ENCODE measurements around the gene ATP1B2. TPM values are rescaled to one million over a fixed set of nuclear protein-coding genes. Genes with fewer than 3 reads are reported as not detected.

ATP1B2 gene
- total and polyA plus RNA-seq, 2 of the 8 experiments (the other 6 are each of a cell fraction or from before 2014, with no cell fraction given) = 9.1 to 21.0 TPM

DNA sequence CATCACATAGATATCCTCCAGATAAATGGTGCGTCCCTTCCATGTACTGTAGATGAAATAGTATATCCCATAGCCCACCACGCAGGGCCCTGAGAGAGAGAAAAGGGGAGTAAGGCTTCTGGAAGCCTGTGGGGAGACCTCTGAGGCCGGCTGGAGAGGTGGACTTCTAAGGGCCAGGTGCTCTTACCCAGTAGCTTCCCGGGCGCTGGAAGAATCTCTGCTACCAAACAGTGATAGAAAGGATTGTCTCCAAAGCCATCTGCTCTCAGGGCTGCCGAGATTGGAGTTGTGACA, 23.8 kb upstream of the ATP1B2 start (continued):
- TF ChIP-seq BRCA1 (IDR thresholded peaks at IDR 0.05; ENCODE audit: low read depth, low read length) (no peak), HDAC6 (IDR thresholded peaks at IDR 0.05; ENCODE audit: low read depth, low read length) (no peak)
- TF ChIP-seq, protein P1, sequence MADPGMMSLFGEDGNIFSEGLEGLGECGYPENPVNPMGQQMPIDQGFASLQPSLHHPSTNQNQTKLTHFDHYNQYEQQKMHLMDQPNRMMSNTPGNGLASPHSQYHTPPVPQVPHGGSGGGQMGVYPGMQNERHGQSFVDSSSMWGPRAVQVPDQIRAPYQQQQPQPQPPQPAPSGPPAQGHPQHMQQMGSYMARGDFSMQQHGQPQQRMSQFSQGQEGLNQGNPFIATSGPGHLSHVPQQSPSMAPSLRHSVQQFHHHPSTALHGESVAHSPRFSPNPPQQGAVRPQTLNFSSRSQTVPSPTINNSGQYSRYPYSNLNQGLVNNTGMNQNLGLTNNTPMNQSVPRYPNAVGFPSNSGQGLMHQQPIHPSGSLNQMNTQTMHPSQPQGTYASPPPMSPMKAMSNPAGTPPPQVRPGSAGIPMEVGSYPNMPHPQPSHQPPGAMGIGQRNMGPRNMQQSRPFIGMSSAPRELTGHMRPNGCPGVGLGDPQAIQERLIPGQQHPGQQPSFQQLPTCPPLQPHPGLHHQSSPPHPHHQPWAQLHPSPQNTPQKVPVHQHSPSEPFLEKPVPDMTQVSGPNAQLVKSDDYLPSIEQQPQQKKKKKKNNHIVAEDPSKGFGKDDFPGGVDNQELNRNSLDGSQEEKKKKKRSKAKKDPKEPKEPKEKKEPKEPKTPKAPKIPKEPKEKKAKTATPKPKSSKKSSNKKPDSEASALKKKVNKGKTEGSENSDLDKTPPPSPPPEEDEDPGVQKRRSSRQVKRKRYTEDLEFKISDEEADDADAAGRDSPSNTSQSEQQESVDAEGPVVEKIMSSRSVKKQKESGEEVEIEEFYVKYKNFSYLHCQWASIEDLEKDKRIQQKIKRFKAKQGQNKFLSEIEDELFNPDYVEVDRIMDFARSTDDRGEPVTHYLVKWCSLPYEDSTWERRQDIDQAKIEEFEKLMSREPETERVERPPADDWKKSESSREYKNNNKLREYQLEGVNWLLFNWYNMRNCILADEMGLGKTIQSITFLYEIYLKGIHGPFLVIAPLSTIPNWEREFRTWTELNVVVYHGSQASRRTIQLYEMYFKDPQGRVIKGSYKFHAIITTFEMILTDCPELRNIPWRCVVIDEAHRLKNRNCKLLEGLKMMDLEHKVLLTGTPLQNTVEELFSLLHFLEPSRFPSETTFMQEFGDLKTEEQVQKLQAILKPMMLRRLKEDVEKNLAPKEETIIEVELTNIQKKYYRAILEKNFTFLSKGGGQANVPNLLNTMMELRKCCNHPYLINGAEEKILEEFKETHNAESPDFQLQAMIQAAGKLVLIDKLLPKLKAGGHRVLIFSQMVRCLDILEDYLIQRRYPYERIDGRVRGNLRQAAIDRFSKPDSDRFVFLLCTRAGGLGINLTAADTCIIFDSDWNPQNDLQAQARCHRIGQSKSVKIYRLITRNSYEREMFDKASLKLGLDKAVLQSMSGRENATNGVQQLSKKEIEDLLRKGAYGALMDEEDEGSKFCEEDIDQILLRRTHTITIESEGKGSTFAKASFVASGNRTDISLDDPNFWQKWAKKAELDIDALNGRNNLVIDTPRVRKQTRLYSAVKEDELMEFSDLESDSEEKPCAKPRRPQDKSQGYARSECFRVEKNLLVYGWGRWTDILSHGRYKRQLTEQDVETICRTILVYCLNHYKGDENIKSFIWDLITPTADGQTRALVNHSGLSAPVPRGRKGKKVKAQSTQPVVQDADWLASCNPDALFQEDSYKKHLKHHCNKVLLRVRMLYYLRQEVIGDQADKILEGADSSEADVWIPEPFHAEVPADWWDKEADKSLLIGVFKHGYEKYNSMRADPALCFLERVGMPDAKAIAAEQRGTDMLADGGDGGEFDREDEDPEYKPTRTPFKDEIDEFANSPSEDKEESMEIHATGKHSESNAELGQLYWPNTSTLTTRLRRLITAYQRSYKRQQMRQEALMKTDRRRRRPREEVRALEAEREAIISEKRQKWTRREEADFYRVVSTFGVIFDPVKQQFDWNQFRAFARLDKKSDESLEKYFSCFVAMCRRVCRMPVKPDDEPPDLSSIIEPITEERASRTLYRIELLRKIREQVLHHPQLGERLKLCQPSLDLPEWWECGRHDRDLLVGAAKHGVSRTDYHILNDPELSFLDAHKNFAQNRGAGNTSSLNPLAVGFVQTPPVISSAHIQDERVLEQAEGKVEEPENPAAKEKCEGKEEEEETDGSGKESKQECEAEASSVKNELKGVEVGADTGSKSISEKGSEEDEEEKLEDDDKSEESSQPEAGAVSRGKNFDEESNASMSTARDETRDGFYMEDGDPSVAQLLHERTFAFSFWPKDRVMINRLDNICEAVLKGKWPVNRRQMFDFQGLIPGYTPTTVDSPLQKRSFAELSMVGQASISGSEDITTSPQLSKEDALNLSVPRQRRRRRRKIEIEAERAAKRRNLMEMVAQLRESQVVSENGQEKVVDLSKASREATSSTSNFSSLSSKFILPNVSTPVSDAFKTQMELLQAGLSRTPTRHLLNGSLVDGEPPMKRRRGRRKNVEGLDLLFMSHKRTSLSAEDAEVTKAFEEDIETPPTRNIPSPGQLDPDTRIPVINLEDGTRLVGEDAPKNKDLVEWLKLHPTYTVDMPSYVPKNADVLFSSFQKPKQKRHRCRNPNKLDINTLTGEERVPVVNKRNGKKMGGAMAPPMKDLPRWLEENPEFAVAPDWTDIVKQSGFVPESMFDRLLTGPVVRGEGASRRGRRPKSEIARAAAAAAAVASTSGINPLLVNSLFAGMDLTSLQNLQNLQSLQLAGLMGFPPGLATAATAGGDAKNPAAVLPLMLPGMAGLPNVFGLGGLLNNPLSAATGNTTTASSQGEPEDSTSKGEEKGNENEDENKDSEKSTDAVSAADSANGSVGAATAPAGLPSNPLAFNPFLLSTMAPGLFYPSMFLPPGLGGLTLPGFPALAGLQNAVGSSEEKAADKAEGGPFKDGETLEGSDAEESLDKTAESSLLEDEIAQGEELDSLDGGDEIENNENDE (IDR thresholded peaks at IDR 0.05; ENCODE audit: insufficient replicate concordance, low read length) = no peak

Data from H1 (cell line).